Measurements from ENCODE around the gene CORO1C. TPM values are rescaled to one million over a fixed set of nuclear protein-coding genes. Genes with fewer than 3 reads are reported as not detected.

CORO1C gene
- total RNA-seq, result 100 to 1,000 TPM; 221 to 441 (median 315) TPM

DNA sequence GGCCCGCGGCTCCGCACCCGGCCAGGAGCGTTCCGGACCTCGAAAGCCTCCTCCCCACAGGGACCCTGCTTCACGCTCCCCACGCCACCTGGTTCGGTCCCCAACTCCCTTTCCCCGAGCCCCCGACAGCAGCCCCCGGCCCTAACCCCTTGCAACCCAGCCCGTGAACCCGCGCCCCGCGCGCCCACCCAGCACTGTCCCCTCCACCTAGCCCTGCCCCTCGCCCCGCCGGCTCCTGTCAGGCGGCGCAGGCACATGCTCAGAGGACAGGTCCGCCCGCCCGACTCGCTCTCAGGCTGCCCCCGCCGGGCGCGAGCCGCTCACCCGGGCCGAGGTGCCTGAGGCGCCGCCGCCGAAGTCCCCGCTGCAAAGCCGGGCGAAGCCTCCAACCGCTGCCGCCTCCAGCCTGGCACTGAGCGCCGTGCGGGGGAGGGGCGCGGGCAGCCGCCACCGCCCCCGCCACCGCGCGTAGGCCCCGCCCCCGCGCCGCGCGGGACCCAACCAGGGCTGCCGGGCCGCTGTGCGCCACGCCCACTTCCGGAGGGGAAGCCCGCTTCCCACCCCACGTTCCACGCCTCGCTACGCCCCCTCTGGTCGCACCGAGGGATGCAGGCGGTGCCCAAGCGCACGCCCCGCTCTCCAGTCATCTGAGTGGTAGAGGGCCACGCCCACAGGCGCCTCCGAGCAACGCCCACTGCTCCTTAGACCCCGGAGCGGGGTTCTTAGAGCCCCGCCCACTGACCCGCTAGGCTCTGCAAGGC, at the start of gene CORO1C:
Gene CORO1C, minus strand, starts transcription at position 414 of the 761 bp plus-strand sequence. CDS start 30,200 bp downstream, outside the sequence.
- intact Hi-C loops (cut with DNase I), result loop anchor here (2.0 to 5.0 kb wide), 4 partner anchors 39 to 121 kb away; no protein-coding TSS in a partner anchor
- under 1% methylated on average over 21 of the region's 85 CpGs for WGBS
- Histone ChIP-seq H3K4me3 (peak within 1 kb of the TSS; percentile 83 to 95 (median 92)), H3K27ac (replicated peaks in 1 of 4) (peak within 1 kb of the TSS; percentile 99 to 100 (median 99)), H3K27me3 (no peaks in the 10 kb centered on the region), H3K36me3 (no peaks in the 10 kb centered on the region), H3K9me3 (no peaks in the 10 kb centered on the region), H3K4me1 (peaks cover 22 to 54% (median 45%) of the 10 kb centered on the region in 4 donors)
- peak; percentile 99 for DNase-seq (ENCODE audit: extremely low spot score)
- no peak for TF ChIP-seq EP300 (IDR thresholded peaks at IDR 0.05)
- TF ChIP-seq POLR2A (IDR thresholded peaks at IDR 0.05; ENCODE audit: low read depth), result peak; percentile 94
- TF ChIP-seq, protein P1, sequence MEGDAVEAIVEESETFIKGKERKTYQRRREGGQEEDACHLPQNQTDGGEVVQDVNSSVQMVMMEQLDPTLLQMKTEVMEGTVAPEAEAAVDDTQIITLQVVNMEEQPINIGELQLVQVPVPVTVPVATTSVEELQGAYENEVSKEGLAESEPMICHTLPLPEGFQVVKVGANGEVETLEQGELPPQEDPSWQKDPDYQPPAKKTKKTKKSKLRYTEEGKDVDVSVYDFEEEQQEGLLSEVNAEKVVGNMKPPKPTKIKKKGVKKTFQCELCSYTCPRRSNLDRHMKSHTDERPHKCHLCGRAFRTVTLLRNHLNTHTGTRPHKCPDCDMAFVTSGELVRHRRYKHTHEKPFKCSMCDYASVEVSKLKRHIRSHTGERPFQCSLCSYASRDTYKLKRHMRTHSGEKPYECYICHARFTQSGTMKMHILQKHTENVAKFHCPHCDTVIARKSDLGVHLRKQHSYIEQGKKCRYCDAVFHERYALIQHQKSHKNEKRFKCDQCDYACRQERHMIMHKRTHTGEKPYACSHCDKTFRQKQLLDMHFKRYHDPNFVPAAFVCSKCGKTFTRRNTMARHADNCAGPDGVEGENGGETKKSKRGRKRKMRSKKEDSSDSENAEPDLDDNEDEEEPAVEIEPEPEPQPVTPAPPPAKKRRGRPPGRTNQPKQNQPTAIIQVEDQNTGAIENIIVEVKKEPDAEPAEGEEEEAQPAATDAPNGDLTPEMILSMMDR (IDR thresholded peaks at IDR 0.05), result peak; percentile 92 to 95 (median 93)
- TF ChIP-seq POLR2AphosphoS5 (IDR thresholded peaks at IDR 0.05), result peak; percentile 91 to 97

GRCh38 chr12:108779998-108780688, 48.8 kb upstream of the CORO1C start:
- intact Hi-C loops (cut with DNase I), result no loop called here
- peaks cover 36 to 46% (median 39%) of the 10 kb centered on the region in 4 donors for H3K4me1 ChIP-seq
- H3K27me3 ChIP-seq, result no peaks in the 10 kb centered on the region
- TF ChIP-seq, protein P1 (IDR thresholded peaks at IDR 0.05), result no peak
- peak in 1 of 2 donors; percentile 19 for TF ChIP-seq POLR2AphosphoS5 (IDR thresholded peaks at IDR 0.05)
- no peak overlapping the region for H3K4me3 ChIP-seq
- peak overlapping the region in 3 of 4 donors; percentile 15 to 48 (median 28) for H3K27ac ChIP-seq (replicated peaks in 1 of 4)
- 72% methylated on average over 9 of the region's 9 CpGs for WGBS
- DNase-seq (ENCODE audit: extremely low spot score), result no peak
- H3K9me3 ChIP-seq, result no peaks in the 10 kb centered on the region
- peaks cover 0 to 19% (median 2%) of the 10 kb centered on the region in 4 donors for H3K36me3 ChIP-seq

GRCh38 chr12:108778053-108778452, 46.7 kb upstream of the CORO1C start:
- WGBS, result 86% methylated on average over 2 of the region's 2 CpGs
- H3K4me1 ChIP-seq, result peaks cover 37 to 46% (median 39%) of the 10 kb centered on the region in 4 donors
- H3K27me3 ChIP-seq, result no peaks in the 10 kb centered on the region
- H3K36me3 ChIP-seq, result peaks cover 0 to 9% (median 0%) of the 10 kb centered on the region in 4 donors
- H3K9me3 ChIP-seq, result no peaks in the 10 kb centered on the region
- H3K27ac ChIP-seq (replicated peaks in 1 of 4), result no peak overlapping the region
- H3K4me3 ChIP-seq, result no peak overlapping the region
- no peak for DNase-seq (ENCODE audit: extremely low spot score)
- intact Hi-C loops (cut with DNase I), result no loop called here
- TF ChIP-seq, protein P1 (IDR thresholded peaks at IDR 0.05), result no peak
- TF ChIP-seq POLR2AphosphoS5 (IDR thresholded peaks at IDR 0.05) (no peak), EP300 (IDR thresholded peaks at IDR 0.05) (no peak), POLR2A (IDR thresholded peaks at IDR 0.05; ENCODE audit: low read depth) (no peak)

DNA sequence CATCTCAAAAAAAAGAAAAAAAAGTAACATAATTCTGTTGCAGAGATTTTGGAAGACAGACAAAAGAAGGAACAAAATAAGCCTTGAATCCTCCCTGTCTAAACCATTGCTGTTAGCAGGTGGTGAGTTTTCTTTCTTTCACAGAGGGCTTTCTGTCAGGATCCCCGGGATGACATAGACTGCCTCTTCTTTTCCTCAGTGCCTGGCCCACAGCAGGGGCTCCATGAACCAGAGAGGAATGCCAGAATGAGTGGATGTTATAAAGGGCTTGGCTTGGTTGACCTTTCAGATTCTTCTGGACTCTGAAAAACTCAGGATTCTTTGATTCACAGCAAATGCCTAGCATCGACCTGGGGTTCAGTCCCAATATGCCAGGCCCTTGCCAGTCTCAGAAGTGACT, 45.8 kb upstream of the CORO1C start:
- DNase-seq (ENCODE audit: extremely low spot score), result no peak
- Histone ChIP-seq H3K9me3 (no peaks in the 10 kb centered on the region), H3K4me3 (no peak overlapping the region), H3K27ac (replicated peaks in 1 of 4) (no peak overlapping the region), H3K4me1 (peaks cover 46 to 52% (median 48%) of the 10 kb centered on the region in 4 donors), H3K27me3 (no peaks in the 10 kb centered on the region), H3K36me3 (peaks cover 0 to 2% (median 0%) of the 10 kb centered on the region in 4 donors)
- intact Hi-C loops (cut with DNase I), result no loop called here
- TF ChIP-seq EP300 (IDR thresholded peaks at IDR 0.05) (no peak), POLR2A (IDR thresholded peaks at IDR 0.05; ENCODE audit: low read depth) (no peak), POLR2AphosphoS5 (IDR thresholded peaks at IDR 0.05) (no peak)
- TF ChIP-seq, protein P1 (IDR thresholded peaks at IDR 0.05), result no peak
- WGBS, result 82% methylated on average over 2 of the region's 2 CpGs
